Measurements from ENCODE around the gene OR1F1. TPM values are rescaled to one million over a fixed set of nuclear protein-coding genes. Genes with fewer than 3 reads are reported as not detected.

The OR1F1 gene
- total and polyA plus RNA-seq, 9 of the 15 experiments (the other 6 are each of a cell fraction or from before 2014, with no cell fraction given): 0.15 to 0.61 (median 0.35) TPM; not detected in 3

DNA sequence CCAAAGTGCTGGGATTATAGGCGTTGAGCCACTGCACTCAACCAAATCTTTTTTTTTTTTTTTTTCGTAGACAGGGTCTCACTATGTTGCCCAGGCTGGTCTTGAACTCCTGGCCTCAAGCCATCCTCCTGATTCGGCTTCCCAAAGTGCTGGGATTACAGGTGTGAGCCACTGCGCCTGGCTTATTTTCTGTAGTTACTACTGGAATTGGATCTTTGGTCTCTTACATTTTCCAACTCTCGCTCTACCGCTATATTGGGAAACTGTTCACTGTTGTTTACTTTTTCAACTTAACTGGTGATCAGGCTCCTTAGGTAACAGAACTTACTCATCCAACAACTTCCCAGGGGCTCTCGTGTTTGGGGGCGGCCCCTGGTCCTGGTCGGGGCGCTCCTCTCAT is 32.8 kb downstream of the OR1F1 start:
- H3K4me2 ChIP-seq (ENCODE audit: insufficient read depth, low read length): no peak overlapping the region
- POLR2A ChIA-PET: no interaction called here
- no peak overlapping the region for H2AFZ ChIP-seq (ENCODE audit: low read depth, low read length)
- no peaks in the 10 kb centered on the region for H3K79me2 ChIP-seq (ENCODE audit: control insufficient read depth, insufficient read depth, low read length)
- H3K9me3 ChIP-seq (replicated peaks; ENCODE audit: control insufficient read depth, insufficient read depth, low read depth, low read length): peaks cover 31% of the 10 kb centered on the region
- no peak overlapping the region for H3K27ac ChIP-seq (ENCODE audit: extremely low read depth, low read depth, low read length)
- H3K9me1 ChIP-seq (ENCODE audit: control insufficient read depth, insufficient read depth, low read length): no peaks in the 10 kb centered on the region
- peaks cover 20% of the 10 kb centered on the region for H3K36me3 ChIP-seq (ENCODE audit: control insufficient read depth, insufficient read depth, low read length)
- H3K9ac ChIP-seq (ENCODE audit: insufficient read depth in 1 of 2, low read depth in 2 of 2, low read length in 2 of 2): no peak overlapping the region
- WGBS (ENCODE audit: insufficient coverage, low coverage, missing lambda C conversion rate): 60% methylated on average over 7 of the region's 10 CpGs
- TF ChIP-seq, protein P1, sequence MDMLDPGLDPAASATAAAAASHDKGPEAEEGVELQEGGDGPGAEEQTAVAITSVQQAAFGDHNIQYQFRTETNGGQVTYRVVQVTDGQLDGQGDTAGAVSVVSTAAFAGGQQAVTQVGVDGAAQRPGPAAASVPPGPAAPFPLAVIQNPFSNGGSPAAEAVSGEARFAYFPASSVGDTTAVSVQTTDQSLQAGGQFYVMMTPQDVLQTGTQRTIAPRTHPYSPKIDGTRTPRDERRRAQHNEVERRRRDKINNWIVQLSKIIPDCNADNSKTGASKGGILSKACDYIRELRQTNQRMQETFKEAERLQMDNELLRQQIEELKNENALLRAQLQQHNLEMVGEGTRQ (CRISPR knock-in tag; IDR thresholded peaks at IDR 0.05): no peak
- TF ChIP-seq ZNF121 (CRISPR knock-in tag; conservative IDR thresholded peaks at IDR 0.05): peak; percentile 47; the same call in 1 of the 2 replicates
- BruUV-seq (replicated peaks): no TSS peak
- FAIRE-seq (no peak), ATAC-seq (no peak), DNase-seq (ENCODE audit: extremely low read depth in 1 of 4, low spot score in 3 of 4) (no peak)
- CTCF ChIA-PET (ENCODE audit: low intra/inter-chr PET ratio): no interaction called here
- intact Hi-C loops (cut with micrococcal nuclease) (no loop called here), in situ Hi-C loops (cut with MboI) (no loop called here)
- no peaks in the 10 kb centered on the region for H4K20me1 ChIP-seq (replicated peaks; ENCODE audit: control insufficient read depth, insufficient read depth, low read length)
- peaks cover 10 to 22% of the 10 kb centered on the region in 2 experiments for H3K27me3 ChIP-seq (ENCODE audit: control insufficient read depth in 2 of 2, insufficient read depth in 2 of 2, low read length in 2 of 2)
- no peak overlapping the region for H3K4me3 ChIP-seq
- no peaks in the 10 kb centered on the region; a peak in 1 of 5 replicates for H3K4me1 ChIP-seq (replicated peaks in 1 of 2; ENCODE audit: control insufficient read depth in 2 of 2, insufficient read depth in 2 of 2, low read length in 2 of 2)

GRCh38 chr16:3223913-3224515 is 36.0 kb downstream of the OR1F1 start:
- Histone ChIP-seq H3K9me3 (replicated peaks; ENCODE audit: control insufficient read depth, insufficient read depth, low read depth, low read length) (peaks cover 29% of the 10 kb centered on the region), H4K20me1 (replicated peaks; ENCODE audit: control insufficient read depth, insufficient read depth, low read length) (no peaks in the 10 kb centered on the region), H3K27me3 (ENCODE audit: control insufficient read depth in 2 of 2, insufficient read depth in 2 of 2, low read length in 2 of 2) (no peaks in the 10 kb centered on the region), H3K4me3 (no peak overlapping the region), H3K27ac (ENCODE audit: extremely low read depth, low read depth, low read length) (no peak overlapping the region), H3K4me1 (replicated peaks in 1 of 2; ENCODE audit: control insufficient read depth in 2 of 2, insufficient read depth in 2 of 2, low read length in 2 of 2) (no peaks in the 10 kb centered on the region), H3K4me2 (ENCODE audit: insufficient read depth, low read length) (no peak overlapping the region), H2AFZ (ENCODE audit: low read depth, low read length) (no peak overlapping the region), H3K36me3 (ENCODE audit: control insufficient read depth, insufficient read depth, low read length) (peaks cover 39% of the 10 kb centered on the region), H3K9me1 (ENCODE audit: control insufficient read depth, insufficient read depth, low read length) (no peaks in the 10 kb centered on the region), H3K79me2 (ENCODE audit: control insufficient read depth, insufficient read depth, low read length) (no peaks in the 10 kb centered on the region), H3K9ac (ENCODE audit: insufficient read depth in 1 of 2, low read depth in 2 of 2, low read length in 2 of 2) (no peak overlapping the region)
- ATAC-seq: no peak
- BruUV-seq (replicated peaks): TSS peak; percentile 14
- in situ Hi-C loops (cut with MboI): no loop called here
- no peak for DNase-seq (ENCODE audit: extremely low read depth in 1 of 4, low spot score in 3 of 4)
- ChIA-PET POLR2A (interaction anchor here (0.7 to 1.6 kb wide), 2 partner anchors 9 to 33 kb away, joined by 3 to 9 read pairs; no protein-coding TSS in a partner anchor), CTCF (ENCODE audit: low intra/inter-chr PET ratio) (no interaction called here)
- WGBS (ENCODE audit: insufficient coverage, low coverage, missing lambda C conversion rate): 86% methylated on average over 10 of the region's 10 CpGs
- FAIRE-seq: peak; percentile 59
- intact Hi-C loops (cut with micrococcal nuclease): no loop called here
- TF ChIP-seq E2F5 (CRISPR knock-in tag; IDR thresholded peaks at IDR 0.05): no peak
